ENCODE results near the gene FXYD5. TPM values are rescaled to one million over a fixed set of nuclear protein-coding genes. Genes with fewer than 3 reads are reported as not detected.

Gene FXYD5
- total and polyA plus RNA-seq, 2 experiments from 2014 or later, result 11.3 to 14.5 TPM

GRCh38 chr19:35165200-35166058 lies 10.9 kb downstream of the FXYD5 start:
- Histone ChIP-seq H3K27me3 (no peaks in the 10 kb centered on the region), H3K36me3 (no peaks in the 10 kb centered on the region), H3K4me1 (ENCODE audit: low read depth) (no peaks in the 10 kb centered on the region), H3K4me3 (no peak overlapping the region), H3K9me3 (ENCODE audit: low read depth) (no peaks in the 10 kb centered on the region), H3K27ac (no peak overlapping the region)
- no peak for DNase-seq (ENCODE audit: low read depth in 1 of 2, low spot score in 1 of 2)
- TF ChIP-seq, protein P1, sequence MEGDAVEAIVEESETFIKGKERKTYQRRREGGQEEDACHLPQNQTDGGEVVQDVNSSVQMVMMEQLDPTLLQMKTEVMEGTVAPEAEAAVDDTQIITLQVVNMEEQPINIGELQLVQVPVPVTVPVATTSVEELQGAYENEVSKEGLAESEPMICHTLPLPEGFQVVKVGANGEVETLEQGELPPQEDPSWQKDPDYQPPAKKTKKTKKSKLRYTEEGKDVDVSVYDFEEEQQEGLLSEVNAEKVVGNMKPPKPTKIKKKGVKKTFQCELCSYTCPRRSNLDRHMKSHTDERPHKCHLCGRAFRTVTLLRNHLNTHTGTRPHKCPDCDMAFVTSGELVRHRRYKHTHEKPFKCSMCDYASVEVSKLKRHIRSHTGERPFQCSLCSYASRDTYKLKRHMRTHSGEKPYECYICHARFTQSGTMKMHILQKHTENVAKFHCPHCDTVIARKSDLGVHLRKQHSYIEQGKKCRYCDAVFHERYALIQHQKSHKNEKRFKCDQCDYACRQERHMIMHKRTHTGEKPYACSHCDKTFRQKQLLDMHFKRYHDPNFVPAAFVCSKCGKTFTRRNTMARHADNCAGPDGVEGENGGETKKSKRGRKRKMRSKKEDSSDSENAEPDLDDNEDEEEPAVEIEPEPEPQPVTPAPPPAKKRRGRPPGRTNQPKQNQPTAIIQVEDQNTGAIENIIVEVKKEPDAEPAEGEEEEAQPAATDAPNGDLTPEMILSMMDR (IDR thresholded peaks at IDR 0.05; ENCODE audit: low read depth, low read length), result no peak

GRCh38 chr19:35166100-35167063 lies 11.8 kb downstream of the FXYD5 start:
- Histone ChIP-seq H3K27ac (no peak overlapping the region), H3K27me3 (no peaks in the 10 kb centered on the region), H3K36me3 (no peaks in the 10 kb centered on the region), H3K9me3 (ENCODE audit: low read depth) (no peaks in the 10 kb centered on the region), H3K4me3 (no peak overlapping the region), H3K4me1 (ENCODE audit: low read depth) (no peaks in the 10 kb centered on the region)
- no peak for DNase-seq (ENCODE audit: low read depth in 1 of 2, low spot score in 1 of 2)
- TF ChIP-seq, protein P1 (IDR thresholded peaks at IDR 0.05; ENCODE audit: low read depth, low read length), result no peak

- no peak overlapping the region for H3K27ac ChIP-seq
- no peak overlapping the region for H3K4me3 ChIP-seq
- TF ChIP-seq, protein P1 (IDR thresholded peaks at IDR 0.05; ENCODE audit: low read depth, low read length), result no peak
- H3K36me3 ChIP-seq, result no peaks in the 10 kb centered on the region
- no peaks in the 10 kb centered on the region for H3K27me3 ChIP-seq
- no peak for DNase-seq (ENCODE audit: low read depth in 1 of 2, low spot score in 1 of 2)
- no peaks in the 10 kb centered on the region for H3K4me1 ChIP-seq (ENCODE audit: low read depth)
- no peaks in the 10 kb centered on the region for H3K9me3 ChIP-seq (ENCODE audit: low read depth)
Observed at GRCh38 chr19:35167251-35168119, 12.9 kb downstream of the FXYD5 start.

GRCh38 chr19:35168196-35168595 lies 13.7 kb downstream of the FXYD5 start:
- Histone ChIP-seq H3K36me3 (no peaks in the 10 kb centered on the region), H3K27ac (no peak overlapping the region), H3K27me3 (no peaks in the 10 kb centered on the region), H3K4me1 (ENCODE audit: low read depth) (no peaks in the 10 kb centered on the region), H3K4me3 (no peak overlapping the region), H3K9me3 (ENCODE audit: low read depth) (no peaks in the 10 kb centered on the region)
- TF ChIP-seq, protein P1 (IDR thresholded peaks at IDR 0.05; ENCODE audit: low read depth, low read length), result no peak
- DNase-seq (ENCODE audit: low read depth in 1 of 2, low spot score in 1 of 2), result no peak
